Left renal cortex interstitium (tissue), 4 donors: ENCODE results near the gene KXD1. TPM values are rescaled to one million over a fixed set of nuclear protein-coding genes. Genes with fewer than 3 reads are reported as not detected.
"Not testable (repeated sequence)": the region's sequence is repeated elsewhere in the genome, so short reads cannot be mapped to it uniquely, and the experiment has no call there.

Experiments
- DNase-seq, 4 donors: peaks; one replicate each; pipeline ENCODE4 v3.0.0-alpha.2; 2013; ENCODE audit warnings: low read depth in 4 of 4, low spot score in 2 of 4, missing footprints in 1 of 4
- polyA plus RNA-seq, 4 donors: library from polyadenylated mRNA; unstranded; fragments of 120-200 nt; gene quantifications; one replicate each; pipeline ENCODE4 v1.2.1, GENCODE V29; 2013; ENCODE audit not compliant: insufficient read length in 4 of 4

The KXD1 gene
- polyA plus RNA-seq, 4 donors, result 55.5 to 75.7 (median 67.6) TPM

DNA sequence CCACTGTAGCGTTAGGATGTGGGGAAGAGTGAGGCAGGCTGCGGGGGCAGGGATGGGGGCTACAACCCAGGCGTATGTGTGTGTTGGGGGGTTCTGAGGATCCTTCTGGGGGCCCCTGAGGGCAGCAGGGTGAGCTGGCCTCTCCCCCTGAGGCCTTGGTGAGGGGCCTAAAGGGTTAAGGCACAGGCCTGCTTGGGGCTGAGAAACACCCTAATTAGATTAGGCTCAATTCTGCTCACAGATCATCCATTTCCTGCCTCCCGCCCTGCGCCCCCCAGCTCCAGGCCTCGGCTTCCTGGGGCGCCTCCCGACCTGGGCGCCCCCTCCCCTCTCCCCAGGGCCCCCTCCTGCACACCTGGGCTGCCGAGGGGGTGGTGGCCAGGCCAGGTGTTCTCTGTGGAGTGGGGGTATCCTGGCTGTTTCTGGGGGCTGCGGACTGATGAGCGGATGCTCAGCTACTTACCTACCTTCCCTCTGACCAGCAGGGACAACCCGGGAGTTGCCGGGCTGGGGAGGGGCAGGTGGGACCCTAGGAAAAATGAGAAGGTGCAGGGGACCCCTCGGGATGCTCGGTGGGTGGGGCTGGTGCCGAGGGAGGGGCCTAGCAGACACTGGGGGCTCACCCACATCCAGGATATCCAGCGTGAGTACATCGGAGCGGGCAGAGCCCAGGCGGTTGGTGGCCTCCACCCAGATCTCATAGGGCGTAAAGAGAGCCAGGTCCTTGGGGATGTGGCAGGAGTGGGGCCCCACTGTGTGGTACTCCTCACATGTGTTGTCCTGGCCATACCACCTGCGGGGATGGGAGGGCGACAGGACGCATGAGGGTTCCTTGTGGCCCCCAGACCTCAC lies 40.4 kb downstream of the KXD1 start:
- no peak for DNase-seq

DNA sequence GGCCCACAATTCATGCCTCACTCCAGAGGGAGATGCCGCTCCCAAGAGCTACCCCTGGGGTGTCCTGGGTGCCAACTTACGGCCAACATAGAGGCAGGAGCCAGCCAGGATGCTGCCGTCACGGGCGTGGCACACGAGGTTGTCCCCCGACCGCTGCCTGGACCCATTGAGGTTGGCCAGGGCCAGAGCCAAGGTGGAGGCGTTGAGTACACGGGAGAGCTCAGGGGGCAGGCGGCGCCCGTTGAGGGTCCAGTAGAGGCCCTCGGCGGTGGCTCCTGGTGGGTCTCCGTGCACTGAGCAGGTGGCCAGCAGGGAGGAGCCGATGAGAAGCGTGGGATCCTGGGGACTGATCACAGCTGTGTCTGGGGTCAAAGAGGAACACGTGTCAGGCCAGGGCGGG lies 41.8 kb downstream of the KXD1 start:
- no peak for DNase-seq

DNA sequence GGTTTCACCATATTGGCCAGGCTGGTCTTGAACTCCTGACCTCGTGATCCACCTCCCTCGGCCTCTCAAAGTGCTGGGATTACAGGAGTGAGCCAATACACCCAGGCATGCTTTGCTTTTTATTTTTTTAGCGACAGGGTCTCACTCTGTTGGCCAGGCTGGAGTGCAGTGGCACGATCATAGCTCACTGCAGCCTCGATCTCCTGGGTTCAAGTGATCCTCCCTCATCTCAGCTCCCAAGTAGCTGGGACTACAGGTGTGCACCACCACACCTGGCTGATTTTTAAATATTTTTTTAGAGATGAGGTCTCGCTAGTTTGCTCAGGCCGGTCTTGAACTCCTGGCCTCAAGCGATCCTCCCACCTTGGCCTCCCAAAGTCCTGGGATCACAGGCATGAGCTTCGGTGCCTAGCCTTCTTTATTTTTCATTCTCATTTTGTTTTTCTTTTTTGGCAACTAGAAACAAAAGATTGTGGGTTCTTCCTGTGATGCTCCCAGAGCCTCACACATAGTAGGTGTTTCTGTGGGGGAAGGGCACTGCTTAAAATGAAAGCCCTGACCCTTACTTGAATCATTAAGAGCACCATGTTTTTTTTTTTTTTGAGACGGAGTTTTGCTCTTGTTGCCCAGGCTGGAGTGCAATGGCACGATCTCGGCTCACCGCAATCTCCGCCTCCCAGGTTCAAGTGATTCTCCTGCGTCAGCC lies 43.2 kb downstream of the KXD1 start:
- not testable (repeated sequence) for DNase-seq

DNA sequence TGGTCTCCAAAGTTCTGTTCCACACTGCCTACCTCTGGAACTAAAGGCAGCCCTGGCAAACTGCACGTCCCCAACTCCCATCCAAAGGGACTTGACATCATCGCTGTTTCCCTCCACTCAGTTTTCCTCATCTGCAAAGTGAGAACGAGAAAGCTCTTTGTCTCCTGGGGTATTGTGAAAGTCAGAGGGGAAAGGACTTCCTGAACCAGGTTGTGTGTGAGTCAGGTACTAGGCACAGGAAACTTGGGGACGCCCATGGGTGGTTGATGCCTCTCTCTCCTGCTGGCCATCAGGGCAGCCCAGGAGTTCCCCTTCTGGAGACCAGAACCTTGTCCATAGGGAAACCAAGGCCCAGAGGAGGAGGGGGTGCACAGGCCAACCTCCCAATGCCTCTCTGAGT lies 44.2 kb downstream of the KXD1 start:
- DNase-seq, result no peak

DNA sequence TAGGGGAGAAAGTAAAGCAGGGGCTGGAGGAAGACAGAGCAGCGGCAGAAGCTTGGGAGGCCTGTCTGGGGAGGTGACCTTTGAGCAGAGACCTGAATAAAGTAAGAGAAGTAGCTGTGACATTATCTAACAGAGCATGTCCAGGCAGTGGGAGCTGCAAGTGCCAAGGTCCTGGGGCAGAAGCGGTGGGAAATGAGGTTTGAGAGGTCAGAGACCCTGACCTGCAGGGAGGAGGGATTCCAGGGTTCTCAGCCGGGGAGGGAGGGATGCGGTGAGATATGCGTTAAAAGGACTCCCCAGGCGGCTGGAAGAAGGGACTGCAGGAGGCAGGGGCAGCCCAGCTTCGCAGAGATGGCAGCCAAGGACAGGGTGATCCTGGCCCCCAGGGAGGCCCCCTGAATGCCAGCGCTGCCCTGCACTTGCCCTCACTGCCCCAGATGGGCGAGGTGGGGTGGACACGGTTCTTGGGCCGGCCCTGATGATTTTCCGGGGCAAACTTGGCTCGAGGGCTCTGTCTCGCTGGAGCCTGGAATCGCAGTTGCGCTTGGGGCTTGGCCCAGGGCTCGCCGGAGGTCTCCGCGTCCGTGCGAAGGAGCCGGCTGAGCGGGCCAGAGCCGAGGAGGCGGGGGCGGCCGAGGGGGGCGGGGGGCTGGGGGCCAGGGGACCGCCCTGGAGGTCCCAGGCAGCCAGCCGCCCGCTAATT lies 45.7 kb downstream of the KXD1 start:
- no peak for DNase-seq

DNA sequence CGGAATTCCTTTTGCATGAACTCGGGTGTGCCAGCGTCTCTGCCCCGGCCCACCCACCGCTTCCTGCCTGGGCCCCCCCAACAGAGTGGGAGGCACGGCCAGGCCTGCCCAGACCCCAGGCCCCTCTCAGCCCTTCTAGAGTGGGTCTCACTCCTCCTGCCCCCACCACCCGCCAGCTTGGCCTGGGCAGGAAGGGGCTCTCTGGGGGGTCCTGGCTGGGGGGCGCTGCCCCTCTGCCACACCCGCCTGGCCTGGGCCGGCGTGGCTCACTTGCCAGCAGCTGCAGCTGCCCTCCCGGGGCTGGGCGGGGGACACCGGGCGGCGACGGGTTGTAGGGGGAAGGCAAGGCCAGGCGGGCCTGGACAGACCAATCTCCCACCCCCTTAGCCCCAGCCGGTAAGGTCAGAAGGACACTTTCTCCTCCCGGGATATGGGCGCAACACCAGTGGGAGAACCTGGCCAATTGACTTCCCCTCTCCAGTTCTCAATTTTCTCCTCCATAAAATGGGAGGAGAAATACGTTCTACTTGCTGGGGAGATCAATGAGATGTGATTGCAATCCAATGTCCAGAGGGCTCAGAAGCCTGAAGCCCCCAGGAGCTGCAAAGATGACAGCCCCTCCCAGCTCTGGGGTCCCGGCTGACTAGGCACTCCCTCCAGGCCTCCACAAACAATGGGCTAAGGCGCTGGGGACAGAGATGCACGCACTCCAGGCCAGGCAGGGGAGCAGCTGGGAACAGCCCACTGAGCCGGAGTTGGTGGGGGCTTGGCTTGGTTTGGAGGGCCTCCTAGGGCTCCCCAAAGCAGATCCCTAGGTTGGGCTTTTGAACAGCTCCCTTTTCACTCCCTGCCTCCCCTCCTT lies 46.5 kb downstream of the KXD1 start:
- no peak for DNase-seq

DNA sequence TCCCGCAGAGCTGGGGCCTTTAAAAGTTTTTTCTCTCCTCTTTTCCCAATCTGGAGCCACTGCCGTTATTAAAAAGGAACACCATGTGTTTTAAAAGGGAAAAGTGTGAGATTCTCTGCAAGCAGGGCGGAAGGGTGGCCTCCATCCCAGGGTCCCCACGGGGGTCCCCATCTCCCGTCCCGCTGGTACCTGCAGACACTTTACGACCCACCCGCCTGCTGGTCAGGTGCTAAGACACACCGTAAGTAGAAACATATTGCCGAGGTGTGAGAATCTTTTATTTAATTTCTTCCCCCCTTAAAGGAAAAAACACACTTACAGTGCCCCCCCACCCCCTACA lies 47.1 kb downstream of the KXD1 start:
- no peak for DNase-seq

DNA sequence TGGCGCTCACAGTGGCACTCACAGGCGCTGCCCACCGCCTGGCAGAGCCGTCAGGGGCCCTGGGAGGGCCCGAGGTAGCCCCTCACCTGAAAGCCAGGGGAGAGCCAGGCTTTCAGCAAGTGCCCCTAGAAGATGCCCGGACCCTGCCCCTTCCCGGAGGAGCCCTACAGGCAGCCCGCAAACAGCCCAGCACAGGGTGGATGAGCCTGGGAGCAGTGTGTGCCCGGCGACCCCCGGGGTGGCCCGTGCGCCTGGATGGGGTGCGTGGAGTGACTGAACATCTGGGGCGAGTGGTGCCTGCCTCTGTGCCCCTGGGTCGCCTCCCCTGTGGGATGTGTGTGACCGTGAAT lies 47.5 kb downstream of the KXD1 start:
- DNase-seq, result no peak

DNA sequence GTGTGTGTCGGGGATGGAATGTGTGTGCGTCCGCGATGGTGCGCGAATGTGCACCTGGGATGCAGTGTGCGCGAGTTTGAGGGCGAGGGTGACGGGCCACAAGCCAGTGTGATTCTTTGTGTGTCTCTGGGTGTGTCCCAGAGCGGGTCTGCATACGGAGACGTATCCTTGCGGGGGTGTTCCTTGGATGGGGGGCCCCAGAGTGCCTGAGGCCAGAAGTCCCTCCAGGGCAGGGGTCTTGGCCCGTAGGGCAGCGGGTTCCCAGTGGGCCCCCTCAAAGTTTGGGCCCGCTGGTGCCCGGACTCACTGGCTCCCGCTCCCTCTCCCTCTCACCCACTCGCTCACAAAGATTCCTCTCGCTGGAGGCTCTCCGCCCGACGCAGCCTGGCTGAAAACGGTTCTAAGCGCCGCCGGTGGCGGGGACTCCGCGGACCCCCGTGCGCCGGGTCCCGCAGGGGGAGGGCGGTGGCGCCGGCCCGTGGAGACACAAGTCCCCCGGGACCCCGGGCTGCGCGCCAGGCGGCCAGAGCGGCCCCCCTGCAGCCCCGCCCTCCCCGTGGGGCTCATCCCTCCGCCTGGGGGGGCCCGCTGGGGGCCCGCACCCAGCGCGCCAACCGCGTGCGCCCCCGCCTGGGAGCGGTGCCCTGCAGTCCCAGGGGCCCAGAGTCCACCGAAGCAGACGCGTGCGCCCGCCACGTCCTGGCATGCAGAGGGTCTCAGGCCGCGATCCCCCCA lies 48.0 kb downstream of the KXD1 start:
- DNase-seq, result no peak

DNA sequence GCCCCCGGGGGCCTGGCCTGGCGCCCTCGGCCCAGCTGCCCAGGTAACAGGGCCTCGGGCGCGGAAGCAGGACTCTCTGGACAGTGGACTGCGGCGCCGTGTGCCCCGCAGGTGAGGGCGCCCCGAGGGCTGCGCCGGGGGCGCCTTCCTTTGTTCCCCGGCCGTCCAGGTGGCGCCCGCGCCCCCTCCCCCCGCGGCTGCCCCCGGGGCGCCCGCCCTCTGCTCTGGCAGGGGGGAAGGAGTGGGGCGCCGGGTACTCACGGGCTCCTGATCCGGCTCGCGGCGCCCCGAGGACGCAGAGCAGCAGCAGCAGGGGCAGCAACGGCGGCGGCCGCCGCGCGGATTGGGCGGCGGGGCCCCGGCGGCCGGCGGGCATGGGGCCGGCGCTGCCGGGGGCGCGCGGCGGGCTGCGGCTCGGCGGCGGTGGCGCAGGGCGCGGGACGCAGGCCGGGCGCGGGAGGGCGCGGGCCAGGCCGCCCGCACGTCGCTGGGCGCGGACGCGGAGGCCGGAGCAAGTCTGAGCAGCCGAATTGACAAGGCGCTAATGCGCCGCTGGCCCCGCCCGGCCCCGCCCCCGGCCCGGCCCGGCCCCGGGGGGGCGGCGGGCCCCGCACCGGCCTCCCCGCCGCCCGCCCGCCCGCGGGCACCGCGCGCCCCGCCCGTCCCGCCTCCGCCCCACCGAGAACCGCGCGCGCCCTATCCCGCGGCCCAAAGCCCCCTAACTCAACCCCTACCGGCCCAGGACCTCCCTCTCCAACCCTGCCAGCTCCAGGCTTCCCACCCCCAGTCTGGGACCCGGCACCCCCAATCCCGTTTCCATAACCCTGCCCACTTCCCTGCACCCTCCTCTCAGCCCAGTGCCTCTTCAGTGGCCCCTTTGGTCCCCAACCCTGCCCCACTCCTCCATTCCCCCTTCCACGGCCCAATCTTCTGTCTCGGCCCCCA lies 48.9 kb downstream of the KXD1 start, which contains the start of gene CRLF1:
TSS of gene CRLF1 (minus strand) at position 519 of the 945 bp plus-strand sequence. CDS start at position 376, 143 bp downstream.
- DNase-seq, result no peak

DNA sequence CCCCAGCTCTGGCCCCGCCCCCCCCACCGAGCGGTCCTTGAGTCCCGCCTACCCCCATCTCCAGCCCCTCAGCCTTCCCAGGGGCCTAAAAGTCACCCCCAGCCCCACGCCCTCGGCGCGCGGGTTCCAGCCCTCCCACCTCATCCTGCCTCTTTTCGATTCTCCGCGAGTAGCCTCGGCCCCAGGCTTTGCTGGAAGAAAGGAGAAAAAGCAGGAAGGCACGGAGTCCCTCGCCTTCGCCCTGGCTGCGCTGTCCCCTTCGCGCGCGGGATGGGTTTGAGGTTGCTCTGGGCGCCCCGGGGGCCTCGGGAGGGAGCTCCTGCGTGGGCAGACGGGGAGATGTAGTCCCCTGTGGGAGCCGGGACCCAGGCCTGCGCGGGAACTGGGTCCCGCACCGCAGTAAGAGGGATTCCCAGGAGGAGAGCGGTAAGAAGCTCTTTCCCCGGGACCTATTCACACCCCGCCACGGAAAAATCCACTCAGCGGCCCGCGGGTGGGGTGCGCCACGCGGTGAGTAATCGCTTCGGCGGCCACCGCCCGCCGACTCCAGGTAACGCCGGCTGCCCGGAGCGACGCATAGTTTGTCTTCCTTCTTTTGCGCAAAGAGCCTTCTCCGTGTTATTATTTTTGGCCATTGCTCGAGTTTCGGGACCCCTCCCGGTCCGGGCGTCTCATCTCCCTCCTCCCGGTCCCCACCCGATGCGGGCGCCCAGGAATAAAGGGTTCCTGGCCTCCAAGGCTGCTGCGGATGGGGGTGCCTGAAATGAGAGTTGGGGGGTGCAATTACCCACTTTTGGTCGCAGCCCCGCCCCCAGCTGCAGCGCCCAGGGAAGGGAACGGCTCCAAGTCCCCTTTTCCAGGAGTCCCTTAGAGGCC lies 49.8 kb downstream of the KXD1 start:
- no peak for DNase-seq

DNA sequence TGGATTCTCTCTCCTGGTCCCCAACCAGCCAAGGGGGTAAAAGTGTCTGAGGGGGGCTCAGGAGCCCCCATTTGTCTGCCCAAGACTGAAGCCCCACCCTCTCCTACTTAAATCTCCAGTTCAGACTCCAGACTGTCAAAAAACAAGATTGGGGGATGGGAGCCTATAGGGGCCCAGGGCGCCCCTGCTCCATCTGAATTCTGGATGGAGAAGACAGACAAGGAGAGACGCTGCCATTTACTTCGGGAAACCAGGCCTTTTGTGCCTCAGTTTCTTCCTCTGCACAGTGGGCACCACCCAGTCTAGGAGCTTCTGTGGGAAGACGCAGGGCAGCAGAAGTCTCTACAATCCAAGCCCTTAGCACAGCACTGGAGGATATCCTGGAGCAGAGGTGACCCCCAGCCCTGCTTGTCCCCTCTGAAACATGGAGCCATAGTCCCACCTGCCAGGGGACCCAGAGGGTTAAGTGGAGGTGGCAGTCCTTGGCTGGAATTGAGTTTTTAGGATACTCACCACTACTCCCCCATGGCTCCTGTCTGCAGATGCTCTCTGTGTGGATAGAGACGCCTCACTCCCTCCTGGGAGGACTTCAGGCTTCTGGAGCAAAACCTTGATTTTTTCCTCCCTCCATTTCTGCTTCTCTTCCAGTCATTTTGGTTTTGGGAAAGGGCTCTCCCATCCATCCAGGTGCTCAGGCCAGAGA lies 50.6 kb downstream of the KXD1 start:
- DNase-seq, result no peak

DNA sequence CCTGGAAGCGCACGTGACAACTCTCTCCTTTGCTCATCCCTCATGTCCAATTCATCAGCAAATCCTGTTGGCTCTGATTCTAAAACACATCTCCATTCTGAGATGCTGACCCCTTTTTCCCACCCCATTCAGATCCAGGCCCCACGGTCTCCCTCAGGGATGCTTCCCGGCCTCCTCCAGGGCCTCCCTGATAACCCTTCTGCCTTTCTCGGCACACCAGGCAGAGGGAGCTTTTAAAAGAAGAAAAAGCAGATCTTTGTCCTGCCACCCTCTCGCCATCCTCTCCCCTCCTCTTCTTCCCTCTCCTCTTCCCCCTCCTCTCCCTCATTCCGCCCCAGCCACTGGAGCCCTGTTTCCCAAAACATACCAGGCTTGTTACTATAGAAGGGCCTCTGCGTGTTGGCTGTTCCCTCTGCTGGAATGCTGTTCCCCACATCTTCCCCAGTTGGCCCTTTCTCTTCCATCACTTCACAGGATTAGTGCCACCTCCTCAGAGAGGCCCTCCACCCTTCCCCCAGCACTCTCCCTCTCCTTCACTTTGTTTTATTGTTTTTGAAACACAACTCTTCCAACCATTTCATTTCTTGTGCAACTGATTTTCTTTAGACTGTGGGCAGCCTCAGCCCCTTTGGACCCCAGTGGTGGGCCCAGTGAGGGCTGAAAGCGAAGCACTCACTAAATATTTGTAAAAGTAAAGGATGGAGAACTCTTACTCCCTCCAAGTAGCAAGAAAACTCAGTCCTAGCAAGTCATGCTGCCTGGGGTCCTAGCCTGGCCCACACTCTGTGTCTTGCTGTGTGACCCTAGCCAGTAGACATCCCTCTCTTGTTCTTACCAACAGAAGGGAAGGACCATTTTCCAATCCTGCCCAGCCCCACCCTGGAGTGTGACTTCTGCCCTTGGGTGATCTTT lies 51.4 kb downstream of the KXD1 start:
- DNase-seq, result no peak

DNA sequence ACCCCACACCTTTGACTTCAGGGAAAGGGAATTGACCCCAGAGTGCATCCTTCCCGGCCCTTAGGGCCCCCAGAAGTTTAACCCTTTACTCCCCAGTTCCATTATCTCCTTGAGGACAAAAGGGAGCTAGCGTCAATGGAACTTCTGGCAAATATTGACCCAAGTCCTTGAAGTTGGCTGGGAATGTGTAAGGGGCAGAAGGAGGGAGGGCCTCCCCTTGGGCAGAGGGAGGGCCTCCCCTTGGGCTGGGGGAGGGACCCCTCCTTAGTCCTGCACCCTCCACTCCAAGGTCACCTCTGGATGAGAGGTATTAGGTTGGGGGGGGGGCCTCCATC lies 52.0 kb downstream of the KXD1 start:
- DNase-seq, result no peak

DNA sequence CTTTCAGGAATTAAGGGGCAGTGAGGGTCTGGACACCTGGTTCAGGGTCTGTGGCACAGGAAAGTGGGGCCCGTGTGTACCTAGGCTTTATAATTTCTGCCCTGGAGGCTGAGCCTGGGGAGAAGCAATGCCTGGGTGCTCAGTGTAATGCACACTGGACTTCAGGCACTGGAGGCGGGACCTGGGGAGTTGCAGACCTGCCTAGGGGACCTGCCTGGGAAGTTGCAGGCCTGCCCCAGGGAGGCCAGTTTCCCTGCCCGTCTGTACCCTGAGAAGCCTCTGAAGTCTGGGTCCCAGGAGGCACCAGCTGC lies 52.5 kb downstream of the KXD1 start:
- DNase-seq, result no peak

DNA sequence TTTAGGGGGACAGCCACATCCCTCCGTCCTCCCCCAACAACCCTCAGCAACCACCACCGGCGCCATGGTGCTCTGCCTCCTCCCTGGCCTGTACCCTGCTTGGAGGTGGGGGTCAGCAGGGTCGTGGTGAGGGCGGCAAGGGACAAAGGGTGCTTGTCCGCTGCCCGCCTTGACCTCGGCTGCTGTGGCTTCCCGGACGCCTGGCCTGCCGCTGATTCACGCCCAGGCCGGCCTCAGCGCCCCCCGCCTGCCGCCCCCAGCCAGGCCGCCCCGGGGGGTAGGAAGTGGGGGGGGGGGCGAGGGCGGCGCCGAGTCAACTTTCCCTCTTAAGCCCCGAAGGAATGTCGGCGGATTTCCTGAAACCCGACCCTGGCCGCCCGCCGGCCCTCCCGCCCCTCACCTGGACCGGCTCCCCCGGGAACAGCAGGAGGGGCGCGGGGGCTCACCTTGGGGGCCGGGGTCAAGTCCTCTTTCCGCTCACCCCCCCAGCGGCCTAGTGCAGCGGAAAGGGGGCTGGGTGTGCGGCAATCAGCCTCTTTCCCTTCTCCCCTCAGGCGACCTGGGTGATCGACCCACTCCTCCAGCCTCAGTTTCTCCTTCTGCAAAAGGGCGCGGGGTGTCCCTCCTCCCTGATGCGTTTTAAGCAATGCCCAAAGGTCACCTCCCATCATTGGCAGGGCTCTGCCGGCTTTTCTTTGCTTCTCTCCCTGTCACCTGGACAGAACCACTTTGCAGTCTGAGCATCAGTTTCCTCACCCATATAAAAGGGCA lies 53.1 kb downstream of the KXD1 start:
- no peak for DNase-seq
